Measurements from ENCODE around the gene UBAP1L.
A peak's percentile ranks its signal among the peaks of the same experiment; 100 is the strongest.
"Not testable (repeated sequence)": the region's sequence is repeated elsewhere in the genome, so short reads cannot be mapped to it uniquely, and the experiment has no call there.

UBAP1L gene

DNA sequence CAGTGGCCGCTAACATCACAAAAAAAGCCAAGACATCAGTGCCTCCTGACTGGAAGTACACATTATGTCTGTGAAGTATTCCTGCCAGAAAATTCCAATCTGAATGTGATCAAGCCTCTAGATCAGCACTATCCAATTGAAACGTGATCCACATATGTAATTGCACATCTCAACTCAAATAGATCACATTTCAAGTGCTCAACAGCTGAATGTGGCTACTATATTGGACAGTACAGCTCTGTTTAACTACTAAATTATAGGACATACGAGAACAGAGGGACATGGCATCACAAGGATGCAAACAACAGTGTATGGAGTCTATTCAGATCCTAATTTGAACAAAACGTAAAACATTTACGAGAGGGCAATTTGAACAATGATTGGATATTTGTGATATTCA is 542 bp upstream of the UBAP1L start:
- peak in 1 of 2 experiments; percentile 65 for DNase-seq (ENCODE audit: low spot score in 2 of 2)
- peaks cover 21% of the 10 kb centered on the region for H3K4me1 ChIP-seq
- no peaks in the 10 kb centered on the region for H3K9me3 ChIP-seq
- H3K36me3 ChIP-seq (replicated peaks) = peaks cover 73% of the 10 kb centered on the region
- H3K4me3 ChIP-seq = no peak overlapping the region
- in situ Hi-C loops (cut with MboI; ENCODE audit: low sequenced_read_pairs) = no loop called here
- H3K27me3 ChIP-seq (ENCODE audit: low read depth) = no peaks in the 10 kb centered on the region

DNA sequence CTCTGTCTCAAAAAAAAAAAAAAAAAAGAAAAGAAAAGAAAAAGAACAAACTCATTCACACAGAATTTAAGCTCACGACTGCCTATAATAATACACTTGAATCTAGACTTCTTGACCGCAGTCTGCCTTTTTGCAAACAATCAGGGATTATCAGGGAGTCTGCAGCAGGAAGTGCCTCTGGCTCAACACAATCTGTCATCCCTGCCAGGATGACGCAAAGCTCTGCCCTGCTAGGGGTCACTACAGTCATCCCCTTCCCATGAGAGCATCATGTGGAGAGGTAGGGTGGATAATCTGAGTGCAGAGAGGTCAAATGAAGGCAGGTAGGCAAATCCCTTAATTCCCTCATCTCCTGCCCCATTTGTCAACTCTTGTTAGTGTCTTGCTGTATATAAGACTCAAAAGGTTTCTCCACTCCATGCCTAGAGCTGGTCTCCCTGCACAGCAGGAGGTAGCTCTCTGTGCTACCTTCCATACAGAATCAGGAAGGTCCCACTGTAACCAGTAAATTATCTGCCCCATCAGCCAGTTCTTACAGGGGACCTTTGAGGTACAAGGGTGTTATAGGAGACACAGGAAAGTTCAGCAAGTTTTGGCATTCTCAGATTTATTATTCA is 4.2 kb downstream of the UBAP1L start:
- Histone ChIP-seq H3K9me3 (no peaks in the 10 kb centered on the region), H3K4me1 (peaks cover 15% of the 10 kb centered on the region), H3K4me3 (no peak overlapping the region), H3K27me3 (ENCODE audit: low read depth) (no peaks in the 10 kb centered on the region), H3K36me3 (replicated peaks) (peaks cover 30% of the 10 kb centered on the region)
- in situ Hi-C loops (cut with MboI; ENCODE audit: low sequenced_read_pairs) = no loop called here
- no peak for DNase-seq (ENCODE audit: low spot score in 2 of 2)

DNA sequence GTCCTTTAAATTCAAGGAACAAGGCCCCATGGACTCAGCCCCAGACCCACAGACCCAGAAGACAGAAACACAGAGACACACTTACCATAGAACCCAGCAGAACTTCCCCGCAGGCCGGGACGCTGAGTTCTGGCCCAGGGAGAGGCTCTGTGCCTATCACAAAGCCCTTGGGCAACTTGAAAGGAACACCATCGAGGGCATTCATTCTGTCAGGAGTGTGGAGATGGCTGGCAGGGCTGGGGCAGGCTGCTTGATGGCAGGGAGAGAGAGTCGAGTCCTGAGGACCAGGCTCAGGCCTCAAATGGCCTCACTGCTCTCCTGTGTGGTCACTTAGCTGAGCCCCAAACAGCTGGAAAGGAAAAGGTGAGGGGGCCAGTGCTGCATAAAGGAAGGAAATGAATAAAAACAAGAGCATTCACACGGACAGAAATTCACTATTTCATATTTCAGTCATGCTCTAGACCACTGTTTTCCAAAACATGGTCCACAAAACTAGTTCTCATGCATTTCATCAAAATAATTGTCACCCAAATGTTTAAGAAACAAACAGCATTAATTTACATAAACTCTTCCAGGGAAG is 8.9 kb downstream of the UBAP1L start:
- in situ Hi-C loops (cut with MboI; ENCODE audit: low sequenced_read_pairs) = no loop called here
- no peak for DNase-seq (ENCODE audit: low spot score in 2 of 2)

DNA sequence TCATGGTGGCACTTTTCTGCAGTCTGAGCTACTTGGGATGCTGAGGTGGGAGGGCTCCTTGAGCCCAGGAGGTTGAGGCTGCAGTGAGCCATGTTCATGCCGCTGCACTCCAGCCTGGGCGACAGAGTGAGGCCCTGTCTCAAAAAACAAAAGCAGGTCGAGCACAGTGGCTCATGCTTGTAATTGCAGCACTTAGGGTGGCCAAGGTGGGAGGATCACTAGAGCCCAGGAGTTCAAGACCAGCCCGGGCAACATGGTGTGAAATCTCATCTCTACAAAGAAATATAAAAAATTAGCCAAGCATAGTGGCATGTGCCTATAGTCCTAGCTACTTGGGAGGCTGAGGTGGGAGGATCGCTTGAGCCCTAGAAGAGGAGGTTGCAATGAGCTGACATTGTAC is 10.0 kb downstream of the UBAP1L start:
- no peak for DNase-seq (ENCODE audit: low spot score in 2 of 2)
- H3K4me3 ChIP-seq = no peak overlapping the region
- no peaks in the 10 kb centered on the region for H3K27me3 ChIP-seq (ENCODE audit: low read depth)
- in situ Hi-C loops (cut with MboI; ENCODE audit: low sequenced_read_pairs) = no loop called here
- H3K9me3 ChIP-seq = no peaks in the 10 kb centered on the region
- no peaks in the 10 kb centered on the region for H3K4me1 ChIP-seq
- H3K36me3 ChIP-seq (replicated peaks) = peaks cover 27% of the 10 kb centered on the region

More for the DNA sequence above, 8.9 kb downstream of the UBAP1L start:
- H3K4me1 ChIP-seq = no peaks in the 10 kb centered on the region
- H3K27me3 ChIP-seq (ENCODE audit: low read depth) = no peaks in the 10 kb centered on the region
- no peaks in the 10 kb centered on the region for H3K9me3 ChIP-seq
- H3K36me3 ChIP-seq (replicated peaks) = peaks cover 18% of the 10 kb centered on the region
- no peak overlapping the region for H3K4me3 ChIP-seq

DNA sequence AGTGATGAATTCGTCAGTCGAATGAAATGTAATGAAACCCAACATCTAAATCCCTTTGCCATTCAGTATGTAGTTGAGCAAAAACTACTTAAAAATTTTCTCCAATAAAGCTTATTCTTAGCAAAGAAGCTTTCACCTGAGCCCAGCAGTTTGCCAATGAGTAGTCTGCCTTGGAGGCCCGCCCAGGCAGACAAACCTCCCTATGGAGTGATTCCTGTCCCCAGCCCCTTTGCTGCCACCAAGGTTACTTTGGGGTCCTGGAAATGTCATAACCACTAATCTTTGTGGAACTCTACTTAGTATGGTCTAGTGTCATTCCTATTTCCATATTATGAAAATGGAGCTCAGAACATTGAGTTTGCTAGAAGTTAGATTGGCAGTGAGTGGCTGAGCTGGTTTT is 12.1 kb downstream of the UBAP1L start:
- H3K9me3 ChIP-seq = no peaks in the 10 kb centered on the region
- H3K27me3 ChIP-seq (ENCODE audit: low read depth) = no peaks in the 10 kb centered on the region
- H3K36me3 ChIP-seq (replicated peaks) = peaks cover 47% of the 10 kb centered on the region
- H3K4me3 ChIP-seq = no peak overlapping the region
- in situ Hi-C loops (cut with MboI; ENCODE audit: low sequenced_read_pairs) = no loop called here
- H3K4me1 ChIP-seq = no peaks in the 10 kb centered on the region
- DNase-seq (ENCODE audit: low spot score in 2 of 2) = no peak

DNA sequence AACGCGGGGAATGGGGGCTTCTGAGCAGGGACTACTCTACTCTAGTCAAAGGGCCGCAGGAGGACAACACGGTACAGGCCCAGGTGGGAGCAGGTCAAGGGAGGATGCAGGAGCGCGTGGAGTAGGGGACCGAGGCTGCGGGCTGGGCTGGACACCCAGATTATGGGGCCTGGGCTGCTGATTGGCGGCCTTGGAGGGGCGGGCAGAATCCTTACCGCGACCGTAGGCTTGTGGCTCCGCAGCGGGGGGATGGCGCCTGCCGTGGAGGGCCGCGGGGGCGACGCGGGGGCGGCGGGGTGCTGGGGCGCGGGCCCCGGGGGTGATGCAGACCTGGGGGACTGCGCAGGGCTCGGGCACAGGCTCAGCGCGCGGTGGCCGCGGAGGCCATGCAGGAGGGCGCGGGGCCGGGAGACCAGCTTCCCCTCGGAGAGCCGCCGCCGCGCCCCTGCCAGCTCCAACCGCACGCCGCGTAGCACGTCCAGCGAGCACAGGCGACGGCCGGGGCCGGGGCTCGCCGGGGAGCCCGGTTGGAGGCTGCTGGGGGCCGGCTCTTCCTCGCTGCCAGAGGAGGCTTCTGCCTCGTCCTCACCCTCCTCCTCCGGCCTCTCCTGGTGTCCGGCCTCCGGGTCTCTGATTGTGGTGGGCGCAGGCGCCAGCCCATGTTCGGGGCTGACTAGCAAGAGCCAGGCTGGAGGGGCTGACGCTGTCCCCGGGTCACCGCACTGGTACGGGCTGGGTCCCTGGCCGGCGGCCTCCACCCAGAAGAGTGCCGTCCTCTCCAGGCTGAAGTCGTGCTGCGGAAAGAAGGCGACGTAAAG is 12.9 kb downstream of the UBAP1L start:
- Histone ChIP-seq H3K27me3 (ENCODE audit: low read depth) (no peaks in the 10 kb centered on the region), H3K4me3 (no peak overlapping the region), H3K36me3 (replicated peaks) (peaks cover 55% of the 10 kb centered on the region), H3K9me3 (no peaks in the 10 kb centered on the region), H3K4me1 (no peaks in the 10 kb centered on the region)
- in situ Hi-C loops (cut with MboI; ENCODE audit: low sequenced_read_pairs) = no loop called here
- DNase-seq (ENCODE audit: low spot score in 2 of 2) = no peak

DNA sequence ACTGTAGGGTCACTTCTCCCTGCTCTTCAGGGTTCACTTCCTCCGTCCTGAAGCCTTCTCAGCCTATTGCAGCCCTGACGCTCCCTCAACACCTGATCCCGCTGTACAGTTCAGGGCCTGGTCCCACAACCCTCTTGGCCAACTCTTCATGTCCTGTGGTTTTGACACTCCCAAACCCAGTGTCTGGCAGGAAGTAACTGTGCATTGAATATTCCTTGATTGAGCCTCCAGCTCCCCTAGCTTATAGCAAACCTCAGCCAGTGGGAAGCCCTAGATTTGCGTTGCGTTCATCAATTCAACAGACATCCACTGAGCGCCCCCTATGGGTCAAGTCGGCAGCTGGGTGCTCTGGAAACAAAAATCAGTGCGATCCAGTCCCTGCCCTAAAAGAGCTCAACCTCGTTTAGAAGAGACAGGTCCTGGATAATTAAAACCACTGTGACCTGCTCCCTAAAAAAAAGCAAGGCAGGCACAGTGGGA is 13.5 kb downstream of the UBAP1L start:
- peak; percentile 71 to 94 for DNase-seq (ENCODE audit: low spot score in 2 of 2)
- Histone ChIP-seq H3K27me3 (ENCODE audit: low read depth) (no peaks in the 10 kb centered on the region), H3K9me3 (no peaks in the 10 kb centered on the region), H3K4me3 (no peak overlapping the region), H3K36me3 (replicated peaks) (peaks cover 56% of the 10 kb centered on the region), H3K4me1 (no peaks in the 10 kb centered on the region)
- in situ Hi-C loops (cut with MboI; ENCODE audit: low sequenced_read_pairs) = no loop called here

DNA sequence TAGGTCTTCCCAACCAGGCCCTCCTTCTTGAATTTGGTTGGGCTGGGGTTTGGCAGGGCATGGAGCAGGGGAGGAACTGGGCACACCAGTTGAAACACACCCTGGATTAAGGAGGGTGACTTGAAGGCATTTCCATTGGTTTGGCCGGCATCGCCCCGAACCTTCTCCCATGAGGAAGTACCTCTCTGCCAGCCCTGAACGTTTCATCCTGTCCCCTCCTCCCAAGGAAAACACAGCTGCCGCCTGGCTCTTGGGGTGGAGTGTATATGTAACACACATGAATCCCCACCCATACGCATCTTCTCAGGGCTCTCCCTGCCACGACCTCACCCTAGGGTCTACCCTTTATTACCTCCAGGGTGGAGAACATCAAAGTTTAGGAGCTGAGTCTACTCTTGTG is 14.6 kb downstream of the UBAP1L start:
- no peaks in the 10 kb centered on the region for H3K27me3 ChIP-seq (ENCODE audit: low read depth)
- DNase-seq (ENCODE audit: low spot score in 2 of 2) = no peak
- in situ Hi-C loops (cut with MboI; ENCODE audit: low sequenced_read_pairs) = no loop called here
- no peaks in the 10 kb centered on the region for H3K4me1 ChIP-seq
- H3K4me3 ChIP-seq = no peak overlapping the region
- H3K9me3 ChIP-seq = no peaks in the 10 kb centered on the region
- peaks cover 49% of the 10 kb centered on the region for H3K36me3 ChIP-seq (replicated peaks)

DNA sequence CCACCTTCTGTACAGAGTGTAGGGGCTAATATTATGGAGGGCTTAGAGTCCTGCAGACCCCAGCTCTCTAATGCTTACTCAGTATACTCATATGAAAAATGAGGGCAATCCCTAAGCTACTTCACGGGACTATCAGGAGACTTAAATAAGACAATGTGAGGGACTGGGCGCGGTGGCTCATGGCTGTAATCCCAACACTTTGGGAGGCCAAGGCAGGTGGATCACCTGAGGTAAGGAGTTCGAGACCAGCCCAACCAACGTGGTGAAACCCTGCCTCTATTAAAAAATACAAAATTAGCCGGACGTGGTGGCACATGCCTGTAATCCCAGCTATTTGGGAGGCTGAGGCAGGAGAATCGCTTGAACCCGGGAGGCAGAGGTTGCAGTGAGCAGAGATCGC is 15.2 kb downstream of the UBAP1L start:
- not testable (repeated sequence) for DNase-seq (ENCODE audit: low spot score in 2 of 2); H3K9me3 ChIP-seq; H3K4me1 ChIP-seq; H3K27me3 ChIP-seq (ENCODE audit: low read depth); H3K4me3 ChIP-seq
- in situ Hi-C loops (cut with MboI; ENCODE audit: low sequenced_read_pairs) = loop anchor here (10.0 kb wide), 1 partner anchor 365 kb away; no protein-coding TSS in a partner anchor
- H3K36me3 ChIP-seq (replicated peaks) = peaks cover 44% of the 10 kb centered on the region

DNA sequence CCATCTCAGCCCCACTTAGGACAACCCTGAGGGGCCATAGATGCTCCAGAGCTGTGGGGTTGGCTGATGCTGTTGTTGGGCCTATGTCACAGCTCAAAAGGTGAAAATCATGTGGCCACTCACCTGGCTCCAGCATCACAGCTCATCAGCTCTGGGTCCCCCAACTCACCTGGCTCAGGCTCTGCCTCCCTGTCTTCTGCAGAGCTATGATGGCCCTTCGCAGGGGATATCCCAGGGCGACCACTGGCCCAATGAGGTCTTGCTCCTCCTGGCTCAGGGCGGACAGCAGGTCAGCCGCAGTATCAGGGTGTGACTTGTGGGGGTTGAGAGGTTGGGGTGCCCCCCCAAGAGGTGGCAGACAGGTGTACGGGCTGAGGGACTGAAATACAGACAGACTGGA is 15.7 kb downstream of the UBAP1L start:
- DNase-seq (ENCODE audit: low spot score in 2 of 2) = no peak
- Histone ChIP-seq H3K36me3 (replicated peaks) (peaks cover 44% of the 10 kb centered on the region), H3K9me3 (no peaks in the 10 kb centered on the region), H3K4me1 (no peaks in the 10 kb centered on the region), H3K27me3 (ENCODE audit: low read depth) (no peaks in the 10 kb centered on the region), H3K4me3 (no peak overlapping the region)
- in situ Hi-C loops (cut with MboI; ENCODE audit: low sequenced_read_pairs) = loop anchor here (10.0 kb wide), 1 partner anchor 365 kb away; no protein-coding TSS in a partner anchor

DNA sequence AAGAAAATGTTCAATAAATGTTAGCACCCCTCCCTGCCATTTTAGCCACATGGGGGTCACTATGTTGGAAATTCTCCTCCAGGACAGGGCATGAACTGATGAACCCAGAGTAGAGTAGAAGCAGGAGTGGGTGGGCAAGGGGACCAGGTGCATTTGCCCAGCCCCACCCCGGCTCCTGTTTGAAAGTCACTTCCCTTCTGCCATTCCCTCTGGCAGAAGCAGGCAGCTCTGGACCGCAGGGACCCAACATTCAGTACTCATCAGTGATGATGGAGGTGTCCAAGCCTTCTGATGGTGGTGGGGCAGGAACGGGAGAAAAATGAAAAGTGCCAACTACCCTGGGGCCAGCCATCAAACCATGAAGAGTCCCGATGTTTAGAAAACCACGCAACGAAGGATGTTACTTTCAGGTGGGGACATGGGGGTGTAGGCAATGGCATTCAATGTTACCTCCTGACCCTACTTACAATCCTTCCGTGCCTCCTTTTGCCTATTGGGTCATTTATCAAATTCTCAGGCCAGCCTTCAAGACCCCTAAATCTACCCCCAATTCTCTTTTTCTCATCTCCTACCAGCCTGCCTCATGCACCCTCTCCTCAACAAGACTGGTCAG is 17.2 kb downstream of the UBAP1L start:
- no peak for DNase-seq (ENCODE audit: low spot score in 2 of 2)
- Histone ChIP-seq H3K9me3 (no peaks in the 10 kb centered on the region), H3K4me1 (no peaks in the 10 kb centered on the region), H3K4me3 (no peak overlapping the region), H3K27me3 (ENCODE audit: low read depth) (no peaks in the 10 kb centered on the region), H3K36me3 (replicated peaks) (peaks cover 44% of the 10 kb centered on the region)
- in situ Hi-C loops (cut with MboI; ENCODE audit: low sequenced_read_pairs) = loop anchor here (10.0 kb wide), 1 partner anchor 363 kb away; no protein-coding TSS in a partner anchor

DNA sequence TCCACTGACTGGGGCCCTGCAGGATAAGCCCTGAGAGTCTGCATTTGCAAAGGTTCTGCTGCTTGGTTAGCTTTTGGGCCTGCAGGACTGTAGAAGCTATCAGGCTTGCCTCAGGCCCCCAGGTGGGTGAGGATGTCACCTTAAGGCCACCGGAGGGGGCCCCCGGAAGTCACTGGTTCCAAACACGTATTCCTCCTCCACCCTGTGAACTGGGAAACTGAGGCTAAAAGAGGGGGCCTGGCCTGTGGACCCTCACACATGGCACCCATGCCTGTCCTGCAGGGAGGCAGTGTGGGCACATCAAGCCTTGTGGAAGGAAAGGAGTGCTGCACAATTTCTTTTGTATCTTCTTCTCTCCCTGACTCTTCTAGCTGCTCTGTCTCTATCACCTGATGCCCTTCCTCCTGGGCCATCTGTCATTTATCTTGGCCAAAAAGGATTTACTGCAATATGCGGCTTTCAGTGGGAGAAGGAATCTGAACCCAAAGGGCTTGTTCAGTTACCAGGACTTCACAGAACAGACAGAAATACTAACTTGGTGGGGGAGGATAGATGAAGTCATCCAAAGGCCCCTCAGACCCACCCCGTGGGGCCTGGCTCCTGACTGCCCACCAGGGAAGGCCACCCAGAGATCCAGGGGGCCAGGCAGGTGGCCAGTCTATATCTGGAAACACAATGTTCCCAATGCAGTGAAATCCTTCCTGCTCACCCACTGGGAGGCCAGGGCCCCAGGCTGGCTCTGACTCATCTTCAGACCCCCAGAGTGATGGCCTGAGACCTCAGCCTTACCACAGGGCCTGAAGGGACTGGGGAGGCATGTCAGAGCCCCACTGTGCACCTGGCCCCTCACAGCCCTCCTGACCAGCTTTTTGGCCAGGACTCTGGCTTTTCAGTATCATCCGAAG is 18.3 kb downstream of the UBAP1L start:
- H3K36me3 ChIP-seq (replicated peaks) = peaks cover 44% of the 10 kb centered on the region

DNA sequence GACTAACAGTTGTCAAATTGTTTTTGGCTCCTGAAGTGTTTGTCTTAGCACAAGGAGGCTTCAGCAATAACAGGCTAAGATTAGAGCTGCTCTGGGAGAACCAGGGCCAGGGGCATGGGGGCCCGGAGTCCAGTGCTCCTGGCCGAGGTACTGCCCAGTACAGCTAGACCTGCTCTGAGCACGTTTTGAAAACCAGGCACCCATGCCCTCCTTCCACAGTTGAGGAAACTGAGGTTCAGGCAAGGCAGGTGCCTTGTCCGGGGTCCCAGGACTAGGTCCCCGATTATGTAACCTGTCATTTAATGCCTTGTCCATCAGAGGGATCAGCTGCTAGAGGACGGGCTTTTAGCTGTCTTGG is 19.3 kb downstream of the UBAP1L start:
- no peaks in the 10 kb centered on the region for H3K4me1 ChIP-seq
- H3K9me3 ChIP-seq = no peaks in the 10 kb centered on the region
- peaks cover 34% of the 10 kb centered on the region for H3K36me3 ChIP-seq (replicated peaks)
- no peak for DNase-seq (ENCODE audit: low spot score in 2 of 2)
- in situ Hi-C loops (cut with MboI; ENCODE audit: low sequenced_read_pairs) = loop anchor here (10.0 kb wide), 1 partner anchor 361 kb away; no protein-coding TSS in a partner anchor
- no peak overlapping the region for H3K4me3 ChIP-seq
- H3K27me3 ChIP-seq (ENCODE audit: low read depth) = no peaks in the 10 kb centered on the region

More for the DNA sequence above, 18.3 kb downstream of the UBAP1L start:
- in situ Hi-C loops (cut with MboI; ENCODE audit: low sequenced_read_pairs) = loop anchor here (10.0 kb wide), 1 partner anchor 362 kb away; no protein-coding TSS in a partner anchor
- H3K4me1 ChIP-seq = no peaks in the 10 kb centered on the region
- no peaks in the 10 kb centered on the region for H3K27me3 ChIP-seq (ENCODE audit: low read depth)
- DNase-seq (ENCODE audit: low spot score in 2 of 2) = no peak
- no peak overlapping the region for H3K4me3 ChIP-seq
- no peaks in the 10 kb centered on the region for H3K9me3 ChIP-seq
